ENCODE measurements around the gene MOB3A. TPM values are rescaled to one million over a fixed set of nuclear protein-coding genes. Genes with fewer than 3 reads are reported as not detected.
"Not testable (repeated sequence)": the region's sequence is repeated elsewhere in the genome, so short reads cannot be mapped to it uniquely, and the experiment has no call there.

The MOB3A gene
- total RNA-seq, 4 donors from 2014 or later = 18.7 to 74.2 (median 46.1) TPM

GRCh38 chr19:2034729-2035589 is 61.2 kb downstream of the MOB3A start:
- DNase-seq = peak; percentile 87
- intact Hi-C loops (cut with DNase I; ENCODE audit: low total_unique reads) = no loop called here
- Histone ChIP-seq H3K4me3 (peak overlapping the region in 2 of 4 donors; percentile 6), H3K9me3 (peaks cover 0 to 5% of the 10 kb centered on the region in 2 donors), H3K36me3 (peaks cover 0 to 16% (median 2%) of the 10 kb centered on the region in 4 donors), H3K27me3 (no peaks in the 10 kb centered on the region), H3K27ac (peak overlapping the region; percentile 52 to 97 (median 94)), H3K4me1 (peaks cover 27 to 42% (median 35%) of the 10 kb centered on the region in 4 donors)
- in situ Hi-C loops (cut with MboI; ENCODE audit: low pct_ligation_motif_present in 1 of 4, low pct_unique_long_range_greater_than_20kb in 1 of 4, low sequenced_read_pairs in 3 of 4) = no loop called here
- 42% methylated on average over 34 of the region's 34 CpGs; no CpG with 5 or more reads in 1 of the 2 donors for WGBS, 2 donors (ENCODE audit: low coverage in 1 of 2)
- TF ChIP-seq POLR2A (IDR thresholded peaks at IDR 0.05) = peak; percentile 23
- no peak for TF ChIP-seq CTCF (IDR thresholded peaks at IDR 0.05)

- in situ Hi-C loops (cut with MboI; ENCODE audit: low pct_ligation_motif_present in 1 of 4, low pct_unique_long_range_greater_than_20kb in 1 of 4, low sequenced_read_pairs in 3 of 4); intact Hi-C loops (cut with DNase I; ENCODE audit: low total_unique reads); H3K9me3 ChIP-seq; H3K27me3 ChIP-seq; DNase-seq; H3K36me3 ChIP-seq: not testable (repeated sequence)
- Histone ChIP-seq H3K4me1 (peaks cover 27 to 46% (median 35%) of the 10 kb centered on the region in 4 donors), H3K4me3 (peak overlapping the region in 2 of 4 donors; percentile 6), H3K27ac (peak overlapping the region; percentile 52 to 97 (median 94))
- 84 to 92% methylated on average over 6 to 15 of the region's 15 CpGs for WGBS, 2 donors (ENCODE audit: low coverage in 1 of 2)
Observed at GRCh38 chr19:2034253-2034652, 61.9 kb downstream of the MOB3A start.

GRCh38 chr19:2033825-2034159 is 62.3 kb downstream of the MOB3A start:
- intact Hi-C loops (cut with DNase I; ENCODE audit: low total_unique reads) = no loop called here
- H3K4me1 ChIP-seq = peaks cover 27 to 51% (median 36%) of the 10 kb centered on the region in 4 donors
- TF ChIP-seq EP300 (IDR thresholded peaks at IDR 0.05; ENCODE audit: low read depth) = no peak
- TF ChIP-seq POLR2AphosphoS5 (IDR thresholded peaks at IDR 0.05) = no peak
- TF ChIP-seq POLR2A (IDR thresholded peaks at IDR 0.05) = no peak
- no peak for TF ChIP-seq CTCF (IDR thresholded peaks at IDR 0.05)
- H3K9me3 ChIP-seq = peaks cover 0 to 5% of the 10 kb centered on the region in 2 donors
- no peaks in the 10 kb centered on the region for H3K27me3 ChIP-seq
- DNase-seq = no peak
- WGBS, 2 donors (ENCODE audit: low coverage in 1 of 2) = 81% methylated on average over 9 of the region's 9 CpGs; no CpG with 5 or more reads in 1 of the 2 donors
- no peak overlapping the region for H3K4me3 ChIP-seq
- H3K27ac ChIP-seq = peak overlapping the region; percentile 93 to 97 (median 96)
- in situ Hi-C loops (cut with MboI; ENCODE audit: low pct_ligation_motif_present in 1 of 4, low pct_unique_long_range_greater_than_20kb in 1 of 4, low sequenced_read_pairs in 3 of 4) = no loop called here
- H3K36me3 ChIP-seq = peaks cover 0 to 5% (median 0%) of the 10 kb centered on the region in 4 donors

GRCh38 chr19:2033115-2033824 is 62.9 kb downstream of the MOB3A start:
- H3K27me3 ChIP-seq = no peaks in the 10 kb centered on the region
- peak overlapping the region; percentile 93 to 97 (median 96) for H3K27ac ChIP-seq
- H3K4me1 ChIP-seq = peaks cover 27 to 56% (median 38%) of the 10 kb centered on the region in 4 donors
- WGBS, 2 donors (ENCODE audit: low coverage in 1 of 2) = 90% methylated on average over 6 of the region's 6 CpGs; no CpG with 5 or more reads in 1 of the 2 donors
- H3K4me3 ChIP-seq = no peak overlapping the region
- H3K36me3 ChIP-seq = no peaks in the 10 kb centered on the region
- intact Hi-C loops (cut with DNase I; ENCODE audit: low total_unique reads) (no loop called here), in situ Hi-C loops (cut with MboI; ENCODE audit: low pct_ligation_motif_present in 1 of 4, low pct_unique_long_range_greater_than_20kb in 1 of 4, low sequenced_read_pairs in 3 of 4) (no loop called here)
- DNase-seq = no peak
- TF ChIP-seq POLR2A (IDR thresholded peaks at IDR 0.05) (no peak), EP300 (IDR thresholded peaks at IDR 0.05; ENCODE audit: low read depth) (no peak), CTCF (IDR thresholded peaks at IDR 0.05) (no peak), POLR2AphosphoS5 (IDR thresholded peaks at IDR 0.05) (no peak)
- H3K9me3 ChIP-seq = peaks cover 0 to 5% of the 10 kb centered on the region in 2 donors

Measured in transverse colon (tissue), 4 donors.